ENCODE measurements around the gene ABHD1.
"Not testable (repeated sequence)": the region's sequence is repeated elsewhere in the genome, so short reads cannot be mapped to it uniquely, and the experiment has no call there.

ABHD1 gene

GRCh38 chr2:27155069-27155520, 31.5 kb downstream of the ABHD1 start:
- H3K4me3 ChIP-seq: no peak overlapping the region
- no peak overlapping the region for H3K27ac ChIP-seq

GRCh38 chr2:27158468-27158867, 34.9 kb downstream of the ABHD1 start:
- Histone ChIP-seq H3K4me3 (no peak overlapping the region), H3K27ac (no peak overlapping the region)

DNA sequence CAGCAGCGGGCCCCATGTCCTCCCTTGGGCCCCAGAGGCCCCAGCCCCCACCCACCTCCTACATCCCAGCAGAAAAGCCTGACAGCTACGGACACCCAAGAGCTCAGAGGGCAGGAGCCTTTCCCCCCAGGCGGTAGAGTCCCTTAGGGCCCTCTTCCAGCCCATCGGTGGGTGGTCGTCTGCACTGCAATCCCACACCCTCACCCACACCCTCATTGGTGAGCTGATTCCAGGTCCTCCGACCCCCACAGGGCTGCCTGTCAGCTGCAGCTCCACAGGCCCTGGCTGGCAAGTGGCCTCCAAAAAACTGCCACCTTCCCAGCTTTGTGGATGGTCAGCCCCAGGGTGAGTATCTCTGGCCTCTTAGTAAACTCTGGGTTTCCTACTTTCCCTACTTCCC, 35.7 kb downstream of the ABHD1 start:
- Histone ChIP-seq H3K4me3 (no peak overlapping the region), H3K27ac (no peak overlapping the region)

GRCh38 chr2:27160191-27160590, 36.6 kb downstream of the ABHD1 start:
- Histone ChIP-seq H3K4me3 (no peak overlapping the region), H3K27ac (no peak overlapping the region)

GRCh38 chr2:27162151-27163121, 38.8 kb downstream of the ABHD1 start:
- no peak overlapping the region for H3K27ac ChIP-seq

GRCh38 chr2:27164960-27165763, 41.5 kb downstream of the ABHD1 start:
- Histone ChIP-seq H3K4me3 (no peak overlapping the region), H3K27ac (no peak overlapping the region)

More at GRCh38 chr2:27162151-27163121, 38.8 kb downstream of the ABHD1 start:
- H3K4me3 ChIP-seq: no peak overlapping the region

DNA sequence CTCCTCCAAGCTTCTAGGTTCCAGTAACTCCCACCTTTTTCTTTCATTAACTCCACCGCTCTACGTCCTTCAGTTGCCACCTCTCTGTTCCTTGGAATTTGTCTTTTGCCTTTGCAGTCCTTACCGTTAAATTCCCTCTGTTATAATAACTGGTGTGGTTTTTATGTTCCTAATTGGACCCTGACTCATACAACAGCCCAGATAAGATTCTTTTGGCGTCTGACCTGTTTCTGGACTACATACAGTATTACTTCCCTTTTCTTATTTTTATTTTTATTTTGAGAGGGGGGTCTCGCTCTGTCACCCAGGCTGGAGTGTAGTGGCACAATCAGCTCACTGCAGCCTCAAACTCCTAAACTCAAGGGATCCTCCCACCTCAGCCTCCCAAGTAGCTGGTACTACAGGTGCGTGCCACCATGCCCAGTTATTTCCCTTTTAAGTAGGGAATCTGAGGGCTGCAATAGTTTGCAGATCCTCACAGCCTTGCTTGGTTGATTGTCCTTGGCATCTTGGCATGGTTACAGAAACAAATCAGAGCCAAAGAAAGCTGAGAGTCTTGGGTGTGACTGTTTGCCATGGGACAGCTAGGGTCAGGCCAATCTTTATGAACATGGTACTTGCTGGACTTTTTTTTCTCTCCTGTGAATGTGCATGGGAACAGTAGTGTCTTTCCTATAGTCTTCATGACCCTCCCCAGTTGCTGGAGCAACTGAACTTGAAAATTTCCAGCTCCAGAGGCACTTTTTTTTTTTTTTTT, 47.1 kb downstream of the ABHD1 start:
- Histone ChIP-seq H3K4me3 (no peak overlapping the region), H3K27ac (no peak overlapping the region)

- no peak overlapping the region for H3K27ac ChIP-seq
- no peak overlapping the region for H3K4me3 ChIP-seq
Measured at GRCh38 chr2:27171351-27171848, 47.8 kb downstream of the ABHD1 start.

- no peak overlapping the region for H3K27ac ChIP-seq
- no peak overlapping the region for H3K4me3 ChIP-seq
Measured at GRCh38 chr2:27174638-27175037, 51.0 kb downstream of the ABHD1 start.

GRCh38 chr2:27175330-27175729, 51.7 kb downstream of the ABHD1 start:
- no peak overlapping the region for H3K27ac ChIP-seq

GRCh38 chr2:27175781-27176180, 52.2 kb downstream of the ABHD1 start:
- not testable (repeated sequence) for H3K4me3 ChIP-seq, H3K27ac ChIP-seq

More at GRCh38 chr2:27175330-27175729, 51.7 kb downstream of the ABHD1 start:
- H3K4me3 ChIP-seq: no peak overlapping the region

- H3K4me3 ChIP-seq: no peak overlapping the region
- no peak overlapping the region for H3K27ac ChIP-seq
Measured at GRCh38 chr2:27177441-27178351, 54.1 kb downstream of the ABHD1 start.

- Histone ChIP-seq H3K4me3 (no peak overlapping the region), H3K27ac (no peak overlapping the region)
Measured at GRCh38 chr2:27178469-27178868, 54.9 kb downstream of the ABHD1 start.

DNA sequence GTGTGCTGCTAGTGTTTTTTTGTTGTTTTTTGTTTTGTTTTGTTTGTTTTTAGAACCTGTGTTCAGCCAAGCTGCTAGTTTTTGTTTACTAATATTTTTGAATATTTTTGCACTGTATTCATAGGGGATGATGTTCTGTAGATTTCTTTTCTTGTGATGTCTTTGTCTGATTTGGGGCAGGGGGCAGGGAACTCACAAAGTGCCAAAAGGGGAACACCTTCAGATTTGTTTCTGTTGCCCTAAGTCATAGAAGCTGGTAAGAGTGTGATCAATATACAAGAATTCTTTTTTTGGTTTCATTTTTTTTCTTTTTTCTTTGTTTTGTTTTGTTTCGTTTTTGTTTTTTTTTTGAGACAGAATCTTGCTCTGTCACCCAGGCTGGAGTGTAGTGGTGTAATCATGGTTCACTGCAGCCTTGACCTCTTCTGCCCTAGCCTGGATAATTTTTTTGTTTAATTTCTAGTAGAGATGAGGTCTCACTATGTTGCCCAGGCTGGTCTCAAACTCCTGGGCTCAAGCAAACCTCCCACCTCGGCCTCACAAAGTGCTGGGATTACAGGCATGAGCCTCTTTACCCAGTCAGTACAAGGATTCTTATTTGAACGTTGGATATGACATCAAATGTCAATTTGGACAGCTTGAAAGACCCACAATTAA, 55.9 kb downstream of the ABHD1 start:
- peak overlapping the region in 1 of 21 experiments; percentile 30 for H3K27ac ChIP-seq
- no peak overlapping the region for H3K4me3 ChIP-seq
